ENCODE measurements around the gene SUPT5H.

Gene SUPT5H

DNA sequence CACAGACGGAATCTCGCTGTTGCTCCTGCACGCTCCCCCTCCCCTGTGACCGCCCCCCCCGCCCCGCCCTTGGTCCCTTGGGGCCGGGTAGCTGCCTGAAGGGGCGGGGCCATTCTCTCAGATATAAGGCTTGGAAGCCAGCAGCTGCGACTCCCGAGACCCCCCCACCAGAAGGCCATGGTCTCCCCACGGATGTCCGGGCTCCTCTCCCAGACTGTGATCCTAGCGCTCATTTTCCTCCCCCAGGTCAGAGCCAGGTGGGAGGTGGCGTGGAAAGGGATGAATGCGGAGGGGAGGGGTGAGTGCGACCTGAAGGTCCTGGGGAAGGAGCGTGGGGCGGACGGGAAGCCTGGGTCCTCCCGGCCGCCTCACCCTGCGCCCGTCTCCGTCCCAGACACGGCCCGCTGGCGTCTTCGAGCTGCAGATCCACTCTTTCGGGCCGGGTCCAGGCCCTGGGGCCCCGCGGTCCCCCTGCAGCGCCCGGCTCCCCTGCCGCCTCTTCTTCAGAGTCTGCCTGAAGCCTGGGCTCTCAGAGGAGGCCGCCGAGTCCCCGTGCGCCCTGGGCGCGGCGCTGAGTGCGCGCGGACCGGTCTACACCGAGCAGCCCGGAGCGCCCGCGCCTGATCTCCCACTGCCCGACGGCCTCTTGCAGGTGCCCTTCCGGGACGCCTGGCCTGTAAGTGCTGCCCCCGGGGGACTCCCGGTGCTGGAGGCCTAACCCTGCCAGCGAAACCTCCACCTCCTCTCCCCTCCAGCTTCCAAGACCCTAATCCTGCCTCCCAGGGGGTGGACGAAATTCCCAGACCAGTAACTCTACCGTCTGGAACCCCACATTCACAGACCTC is 53.6 kb downstream of the SUPT5H start, which contains the start of gene DLL3:
DLL3 (plus strand) TSS at position 150 of the 845 bp plus-strand sequence; CDS start at position 178, 28 bp downstream.
- no peak for DNase-seq

DNA sequence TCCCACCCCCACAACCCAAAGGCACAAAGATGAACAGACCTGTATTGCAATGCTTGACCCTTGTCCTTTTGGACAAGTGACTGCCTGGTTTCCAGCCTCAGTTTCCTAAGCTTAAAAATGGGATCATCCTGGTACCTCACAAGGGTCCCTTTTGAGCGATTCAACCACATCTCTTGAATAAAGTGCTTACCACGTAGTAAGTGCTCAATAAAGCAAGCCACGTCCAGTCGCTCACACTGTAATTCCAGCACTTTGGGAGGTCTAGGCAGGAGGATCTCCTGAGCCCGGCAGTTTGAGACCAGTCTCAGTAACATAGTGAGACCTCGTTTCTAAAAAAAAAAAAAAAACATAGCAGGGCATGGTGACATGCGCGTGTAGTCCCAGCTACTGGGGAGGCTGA is 54.5 kb downstream of the SUPT5H start:
- no peak for DNase-seq

GRCh38 chr19:39500543-39500942 is 55.2 kb downstream of the SUPT5H start:
- DNase-seq: no peak

DNA sequence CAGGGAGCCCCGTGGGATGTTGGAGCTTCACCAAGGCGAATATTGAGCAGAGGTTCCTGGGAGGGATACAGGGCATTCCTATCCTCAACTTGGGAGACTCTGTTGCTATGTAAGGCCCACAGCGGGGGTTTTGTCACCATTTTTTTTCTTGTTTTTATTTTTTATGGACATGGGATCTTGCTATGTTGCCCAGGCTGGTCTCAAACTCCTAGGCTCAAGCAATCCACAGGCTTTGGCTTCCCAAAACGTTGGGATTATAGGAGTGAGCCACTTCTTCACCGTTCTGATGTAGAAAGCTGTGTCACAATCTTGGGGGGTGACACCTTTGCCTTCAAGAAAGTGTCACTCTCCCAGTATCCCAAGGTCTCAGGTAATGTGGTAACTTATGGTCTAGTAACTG is 56.0 kb downstream of the SUPT5H start:
- DNase-seq: no peak

DNA sequence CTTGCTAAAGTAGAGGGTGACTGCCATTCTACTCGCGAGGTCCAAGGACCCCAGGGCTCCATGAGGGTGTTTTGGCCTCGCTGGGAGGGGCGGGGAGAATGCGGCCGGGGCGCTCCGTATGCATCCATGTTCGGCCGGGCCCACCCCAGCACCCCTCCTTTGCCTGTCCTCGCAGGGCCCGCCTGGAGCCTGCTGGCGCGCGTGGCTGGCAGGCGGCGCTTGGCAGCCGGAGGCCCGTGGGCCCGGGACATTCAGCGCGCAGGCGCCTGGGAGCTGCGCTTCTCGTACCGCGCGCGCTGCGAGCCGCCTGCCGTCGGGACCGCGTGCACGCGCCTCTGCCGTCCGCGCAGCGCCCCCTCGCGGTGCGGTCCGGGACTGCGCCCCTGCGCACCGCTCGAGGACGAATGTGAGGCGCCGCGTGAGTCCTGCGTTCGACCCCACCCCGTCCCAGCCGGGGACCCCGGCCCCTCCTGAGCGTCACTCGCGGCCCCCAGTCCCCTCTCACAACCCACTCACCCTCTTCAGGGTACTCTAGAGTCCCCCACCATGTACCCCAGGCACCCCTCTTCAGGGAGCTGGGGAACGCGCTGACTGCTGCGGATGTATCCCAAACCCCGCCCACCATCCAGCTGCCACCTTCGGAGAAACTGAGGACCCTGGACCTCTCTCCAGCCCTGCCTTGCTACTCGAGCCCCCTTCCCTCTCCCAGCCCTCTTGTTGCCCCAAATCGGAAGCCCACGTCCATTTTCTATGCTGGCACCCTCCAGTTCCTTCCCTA is 57.4 kb downstream of the SUPT5H start:
- no peak for DNase-seq

DNA sequence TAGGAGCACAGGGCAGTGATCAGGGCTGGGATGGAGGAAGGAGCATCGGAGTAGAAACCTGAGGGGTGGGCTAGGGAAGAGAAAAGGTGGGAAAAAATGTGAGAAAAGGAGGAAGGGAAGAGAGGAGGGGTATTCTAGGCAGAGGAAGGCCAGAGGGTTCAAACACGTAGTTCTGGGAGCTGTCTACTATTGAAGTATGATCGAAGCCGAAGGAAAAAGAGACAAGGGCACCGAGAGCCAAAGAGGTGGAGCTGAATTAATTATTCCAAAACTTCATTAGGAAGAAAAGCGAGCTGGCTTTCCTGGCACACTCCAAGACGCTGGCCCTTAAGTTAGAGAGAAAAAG is 61.2 kb downstream of the SUPT5H start:
- DNase-seq: no peak

GRCh38 chr19:39506944-39507714 is 61.7 kb downstream of the SUPT5H start:
- DNase-seq: peak; percentile 54 to 91

GRCh38 chr19:39507715-39508364 is 62.5 kb downstream of the SUPT5H start:
- no peak for DNase-seq

- DNase-seq: no peak
Measured at GRCh38 chr19:39508629-39509028, 63.2 kb downstream of the SUPT5H start.

- DNase-seq: no peak
Measured at GRCh38 chr19:39509233-39509632, 63.9 kb downstream of the SUPT5H start.

DNA sequence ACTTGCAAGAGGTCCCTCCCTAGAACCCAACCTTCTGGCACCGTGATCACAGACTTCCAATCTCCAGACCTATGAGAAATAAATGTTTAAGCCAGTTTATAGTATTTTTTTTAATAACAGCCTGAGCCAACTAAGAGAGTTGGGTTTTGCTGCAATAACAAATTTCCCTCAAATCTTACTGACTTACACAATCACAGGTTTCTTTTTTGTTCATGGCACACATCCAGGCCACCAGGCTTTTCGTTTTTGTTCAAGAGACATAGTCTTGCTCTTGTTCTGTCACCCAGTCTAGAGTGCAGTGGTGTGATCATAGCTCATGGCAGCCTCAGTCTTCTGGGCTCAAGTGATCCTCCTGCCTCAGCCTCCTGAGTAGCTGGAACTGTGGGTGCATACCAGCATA is 67.6 kb downstream of the SUPT5H start:
- no peak for DNase-seq

- DNase-seq: no peak
Measured at GRCh38 chr19:39514840-39515550, 69.6 kb downstream of the SUPT5H start, which contains the start of gene SELENOV. TSS of gene SELENOV (plus strand) at chr19:39515139. CDS start at chr19:39515213, 74 bp downstream.

- no peak for DNase-seq
Measured at GRCh38 chr19:39515551-39516191, 70.3 kb downstream of the SUPT5H start.

DNA sequence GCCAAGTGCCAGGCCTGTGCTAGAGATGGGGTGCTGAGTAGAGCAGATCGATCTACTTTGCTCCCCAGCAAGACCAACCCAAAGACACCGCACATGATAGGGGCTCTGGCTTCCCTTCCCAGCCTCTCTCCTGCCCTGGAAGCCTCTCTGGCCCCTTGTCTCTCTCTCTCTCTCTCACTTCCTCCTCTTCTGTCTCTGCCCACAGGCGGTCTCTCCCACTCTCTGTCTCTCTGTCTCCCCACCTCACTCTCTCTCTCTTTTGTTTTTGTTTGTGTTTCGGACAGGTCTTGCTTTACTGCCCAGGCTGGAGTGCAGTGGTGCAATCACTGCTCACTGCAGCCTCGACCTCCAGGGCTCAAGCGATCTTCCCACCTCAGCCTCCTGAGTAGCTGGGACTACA is 70.9 kb downstream of the SUPT5H start:
- DNase-seq: no peak

DNA sequence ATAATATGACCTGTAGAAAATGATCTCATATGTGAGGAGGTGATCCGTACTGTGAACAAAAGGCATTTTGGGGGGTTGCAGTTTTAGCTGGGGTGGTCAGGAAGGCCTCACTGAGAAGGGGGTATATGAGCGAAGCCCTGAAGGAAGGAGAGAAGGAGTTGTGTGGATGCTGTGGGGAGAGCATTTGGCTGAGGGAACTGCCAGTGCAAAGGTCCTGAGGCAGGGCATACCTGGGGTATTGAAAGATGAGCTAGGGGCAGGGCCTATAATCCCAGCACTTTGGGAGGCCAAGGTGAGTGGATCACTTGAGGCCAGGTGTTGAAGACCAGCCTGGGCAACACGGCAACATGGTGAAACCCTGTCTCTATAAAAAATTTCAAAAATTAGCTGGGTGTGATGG is 72.0 kb downstream of the SUPT5H start:
- DNase-seq: no peak

GRCh38 chr19:39518458-39518857 is 73.1 kb downstream of the SUPT5H start:
- no peak for DNase-seq

DNA sequence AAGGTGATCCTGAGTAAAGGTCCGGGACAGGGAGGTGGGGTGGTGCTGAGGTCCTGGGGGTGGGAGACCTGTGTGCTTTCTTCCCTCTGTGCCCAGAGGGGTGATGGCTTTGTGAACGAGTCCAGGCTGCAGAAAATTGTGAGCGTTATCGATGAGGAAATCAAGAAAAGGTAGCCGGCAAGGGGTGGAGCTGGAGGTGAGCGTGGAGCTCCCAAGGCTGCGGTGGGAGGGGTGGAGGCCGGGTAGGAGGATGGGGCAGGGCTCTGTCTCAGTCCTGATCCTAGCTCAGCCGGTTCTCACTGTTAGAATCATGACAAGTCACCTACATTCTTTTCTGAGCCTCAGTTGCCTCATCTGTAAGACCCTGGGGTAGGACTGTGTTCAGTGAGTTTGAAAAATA is 73.6 kb downstream of the SUPT5H start:
- no peak for DNase-seq

DNA sequence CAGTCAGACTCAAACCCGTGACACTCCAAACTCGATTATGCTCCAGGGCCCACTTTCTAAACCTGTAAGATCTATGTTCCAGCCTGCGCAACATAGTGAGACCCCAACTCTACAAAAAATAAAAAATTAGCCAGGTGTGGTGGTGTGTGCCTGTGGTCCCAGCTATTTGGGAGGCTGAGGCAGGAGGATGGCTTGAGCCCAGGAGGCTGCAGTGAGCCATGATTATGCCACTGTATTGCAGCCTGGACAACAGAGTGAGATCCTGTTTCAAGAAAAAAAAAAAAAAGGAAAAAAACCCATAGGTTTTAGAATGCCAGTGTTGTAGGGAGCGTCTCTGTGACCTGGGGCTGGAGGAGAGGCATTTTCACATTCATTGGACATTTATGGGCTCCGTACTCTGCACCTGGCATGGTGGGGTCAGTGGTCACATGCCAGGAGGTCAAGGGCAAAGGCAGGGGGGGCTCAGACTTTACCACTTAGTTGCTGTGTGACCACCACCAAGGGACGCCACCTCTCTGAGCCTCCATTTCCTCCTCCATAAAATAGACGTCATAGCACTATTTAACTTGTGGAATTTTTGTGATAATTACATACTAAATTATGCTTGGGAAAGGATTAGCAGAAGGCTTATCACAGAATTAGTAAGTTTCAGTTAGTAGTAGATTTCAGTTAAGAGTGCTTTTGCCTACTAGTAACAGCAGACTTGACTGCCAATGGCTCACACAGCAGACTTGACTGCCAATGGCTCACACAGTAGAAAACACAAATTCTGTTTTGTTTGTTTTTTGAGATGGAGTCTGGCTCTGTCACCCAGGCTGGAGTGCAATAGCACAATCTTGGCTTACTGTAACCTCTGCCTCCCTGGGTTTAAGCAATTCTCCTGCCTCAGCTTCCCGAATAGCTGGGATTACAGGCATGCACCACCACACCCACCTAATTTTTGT is 75.4 kb downstream of the SUPT5H start:
- DNase-seq: no peak

DNA sequence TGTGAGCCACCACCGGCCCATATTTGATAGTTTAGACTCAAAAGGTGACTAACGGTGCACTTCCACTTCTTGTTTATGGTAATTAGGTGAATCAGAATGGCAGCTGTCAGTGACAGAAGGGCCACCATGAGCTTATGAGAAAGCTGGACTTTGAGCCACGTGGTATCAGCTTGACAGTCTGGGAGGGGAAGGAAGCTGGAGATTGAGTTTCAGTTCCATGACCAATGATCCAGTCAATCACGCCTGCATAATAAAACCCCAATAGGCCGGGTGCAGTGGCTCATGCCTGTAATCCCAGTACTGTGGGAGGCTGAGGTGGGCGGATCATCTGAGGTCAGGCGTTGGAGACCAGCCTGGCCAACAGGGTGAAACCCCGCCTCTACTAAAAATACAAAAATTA is 79.1 kb downstream of the SUPT5H start:
- no peak for DNase-seq

DNA sequence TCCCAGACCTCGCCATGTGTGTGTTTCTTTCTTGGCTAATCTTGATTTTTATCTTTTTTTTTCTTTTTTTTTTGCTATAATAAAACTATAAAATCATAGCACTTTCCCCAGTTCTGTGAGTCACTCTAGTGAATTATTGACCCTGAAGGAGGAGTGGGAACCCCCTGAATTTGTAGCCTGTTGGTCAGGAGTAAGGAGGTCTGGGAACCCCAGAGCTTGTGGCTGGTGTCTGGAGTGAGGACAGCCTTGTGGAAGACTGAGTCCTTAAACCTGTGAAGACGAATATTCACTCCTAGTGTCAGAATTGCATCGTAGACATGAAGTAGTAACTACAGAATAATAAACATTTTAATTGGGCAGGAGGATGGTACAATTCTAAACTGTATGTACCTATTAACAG is 79.8 kb downstream of the SUPT5H start:
- DNase-seq: no peak
